GM18505 (cell line): ENCODE measurements around the gene MCM5.
"Not testable (repeated sequence)": the region's sequence is repeated elsewhere in the genome, so short reads cannot be mapped to it uniquely, and the experiment has no call there.

ENCODE experiments used
- ATAC-seq: cut with Tn5 transposase; IDR thresholded peaks from one replicate; pipeline ENCODE4 v1.9.1; 2021; ENCODE audit not compliant: unreplicated experiment
- POLR2A ChIP-seq: IDR thresholded peaks from 4 replicates; pipeline ENCODE4 v1.6.1; 2011; ENCODE audit warnings: borderline replicate concordance; ENCODE audit not compliant: insufficient read depth, insufficient read length; ENCODE audit errors: extremely low read depth

Gene MCM5

GRCh38 chr22:35399678-35400500 is at the start of gene MCM5:
TSS of gene MCM5 (plus strand) at chr22:35400140. CDS start at chr22:35400439, 299 bp downstream.
- ATAC-seq, result peak; percentile 89

GRCh38 chr22:35350539-35351503 is 49.1 kb upstream of the MCM5 start:
- TF ChIP-seq POLR2A, result peak; percentile 37
- peak; percentile 49 for ATAC-seq

More at GRCh38 chr22:35399678-35400500, at the start of gene MCM5:
- peak; percentile 70 for TF ChIP-seq POLR2A

- peak; percentile 40 for ATAC-seq
- TF ChIP-seq POLR2A, result peak; percentile 43
Observed at GRCh38 chr22:35352214-35353111, 47.5 kb upstream of the MCM5 start.

- no peak for TF ChIP-seq POLR2A
- ATAC-seq, result no peak
Observed at GRCh38 chr22:35353318-35353717, 46.6 kb upstream of the MCM5 start.

GRCh38 chr22:35354068-35354467 is 45.9 kb upstream of the MCM5 start:
- TF ChIP-seq POLR2A, result no peak
- no peak for ATAC-seq

- no peak for TF ChIP-seq POLR2A
- no peak for ATAC-seq
Observed at GRCh38 chr22:35357883-35358621, 41.9 kb upstream of the MCM5 start.

- no peak for ATAC-seq
Observed at GRCh38 chr22:35359380-35360065, 40.4 kb upstream of the MCM5 start.

GRCh38 chr22:35361001-35361558 is 38.9 kb upstream of the MCM5 start:
- no peak for TF ChIP-seq POLR2A
- no peak for ATAC-seq

More at GRCh38 chr22:35359380-35360065, 40.4 kb upstream of the MCM5 start:
- TF ChIP-seq POLR2A, result no peak

- ATAC-seq, result no peak
- no peak for TF ChIP-seq POLR2A
Observed at GRCh38 chr22:35363566-35364086, 36.3 kb upstream of the MCM5 start.

- ATAC-seq, result not testable (repeated sequence)
Observed at GRCh38 chr22:35364230-35364629, 35.7 kb upstream of the MCM5 start.

- ATAC-seq, result no peak
- TF ChIP-seq POLR2A, result no peak
Observed at GRCh38 chr22:35367331-35367886, 32.5 kb upstream of the MCM5 start.
